WI38 (cell line): ENCODE results near the gene SEC61A2.

ENCODE experiments used
- H3K4me3 ChIP-seq: 2 replicates; pipeline ENCODE4 v1.5.1; 2011; ENCODE audit warnings: low read depth, mild to moderate bottlenecking, control low read depth, low read length
- TF ChIP-seq, protein P1 (sequence below): IDR thresholded peaks from 2 replicates; pipeline ENCODE4 v1.5.1; 2012; ENCODE audit warnings: low read depth, mild to moderate bottlenecking, control low read depth, low read length

Gene SEC61A2

DNA sequence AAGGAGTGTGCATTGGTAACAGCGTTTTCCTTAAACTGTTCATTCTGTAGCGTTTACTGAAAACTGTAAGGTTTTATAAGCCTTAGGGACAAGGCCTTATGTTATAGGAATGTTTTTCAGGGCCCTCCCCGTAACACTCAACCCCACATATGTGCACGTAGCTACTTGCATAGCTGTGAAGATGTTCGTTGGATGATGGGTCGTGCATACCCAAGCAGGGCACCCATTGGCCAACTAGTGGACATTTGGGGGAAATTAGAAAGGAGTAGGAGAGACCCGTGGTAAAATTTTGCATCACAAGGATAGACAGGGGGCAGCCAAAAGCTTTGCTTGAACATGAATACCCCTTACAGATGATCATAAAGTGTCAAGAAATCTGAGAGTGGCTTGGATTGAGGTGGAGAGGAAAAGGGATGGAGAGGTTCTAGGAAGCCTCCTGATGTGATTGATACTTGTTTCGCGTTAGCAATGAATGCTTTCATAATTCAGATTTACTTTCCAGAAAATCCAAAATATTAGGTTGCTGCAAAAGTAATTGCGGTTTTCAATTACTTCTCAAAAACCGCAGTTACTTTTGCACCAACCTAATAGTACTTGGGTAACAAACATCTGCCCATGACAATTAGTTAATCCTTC is 878 bp downstream of the SEC61A2 start:
- TF ChIP-seq, protein P1, sequence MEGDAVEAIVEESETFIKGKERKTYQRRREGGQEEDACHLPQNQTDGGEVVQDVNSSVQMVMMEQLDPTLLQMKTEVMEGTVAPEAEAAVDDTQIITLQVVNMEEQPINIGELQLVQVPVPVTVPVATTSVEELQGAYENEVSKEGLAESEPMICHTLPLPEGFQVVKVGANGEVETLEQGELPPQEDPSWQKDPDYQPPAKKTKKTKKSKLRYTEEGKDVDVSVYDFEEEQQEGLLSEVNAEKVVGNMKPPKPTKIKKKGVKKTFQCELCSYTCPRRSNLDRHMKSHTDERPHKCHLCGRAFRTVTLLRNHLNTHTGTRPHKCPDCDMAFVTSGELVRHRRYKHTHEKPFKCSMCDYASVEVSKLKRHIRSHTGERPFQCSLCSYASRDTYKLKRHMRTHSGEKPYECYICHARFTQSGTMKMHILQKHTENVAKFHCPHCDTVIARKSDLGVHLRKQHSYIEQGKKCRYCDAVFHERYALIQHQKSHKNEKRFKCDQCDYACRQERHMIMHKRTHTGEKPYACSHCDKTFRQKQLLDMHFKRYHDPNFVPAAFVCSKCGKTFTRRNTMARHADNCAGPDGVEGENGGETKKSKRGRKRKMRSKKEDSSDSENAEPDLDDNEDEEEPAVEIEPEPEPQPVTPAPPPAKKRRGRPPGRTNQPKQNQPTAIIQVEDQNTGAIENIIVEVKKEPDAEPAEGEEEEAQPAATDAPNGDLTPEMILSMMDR: peak; percentile 47; the same call in 1 of the 2 replicates
- peak overlapping the region; percentile 88 for H3K4me3 ChIP-seq

DNA sequence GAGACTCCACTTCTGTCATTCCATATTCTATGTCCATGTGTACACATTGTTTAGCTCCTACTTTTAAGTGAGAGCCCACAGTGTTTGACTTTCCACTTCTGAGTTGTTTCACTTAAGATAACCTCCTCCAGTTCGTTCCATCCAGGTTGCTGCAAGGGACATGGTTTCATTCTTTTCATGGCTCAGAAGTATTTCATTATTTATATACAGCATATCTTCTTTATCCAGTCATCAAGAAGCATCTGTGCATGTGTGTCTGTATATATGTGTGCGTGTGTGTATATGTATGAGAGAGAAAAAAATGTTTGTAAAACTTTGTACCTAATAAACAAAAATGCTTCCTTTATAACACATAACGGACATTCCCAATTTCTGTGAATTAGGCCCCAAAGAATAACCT is 6.2 kb downstream of the SEC61A2 start:
- peak overlapping the region; percentile 29; the same call in 1 of the 2 replicates for H3K4me3 ChIP-seq

DNA sequence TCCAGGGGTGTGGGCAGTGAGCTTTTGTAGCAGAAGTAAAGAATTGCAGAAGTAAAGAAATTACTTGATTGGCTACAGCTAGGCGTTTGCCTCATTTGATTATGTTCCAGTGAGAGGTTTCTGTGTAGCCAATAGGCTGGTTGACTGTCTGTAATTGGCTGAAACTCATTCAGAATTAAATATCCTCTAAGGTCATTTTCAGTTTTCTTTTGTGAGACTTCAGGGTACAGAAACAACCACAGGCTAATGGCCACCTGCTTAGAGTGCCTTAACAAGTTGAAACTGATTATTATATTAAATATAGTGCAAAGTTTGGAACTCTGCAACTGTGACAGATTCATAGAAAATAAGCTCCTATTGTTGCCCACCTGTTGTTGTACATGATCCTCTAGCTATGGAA is 10.6 kb downstream of the SEC61A2 start:
- TF ChIP-seq, protein P1: no peak

More for the DNA sequence above, 6.2 kb downstream of the SEC61A2 start:
- TF ChIP-seq, protein P1: no peak

DNA sequence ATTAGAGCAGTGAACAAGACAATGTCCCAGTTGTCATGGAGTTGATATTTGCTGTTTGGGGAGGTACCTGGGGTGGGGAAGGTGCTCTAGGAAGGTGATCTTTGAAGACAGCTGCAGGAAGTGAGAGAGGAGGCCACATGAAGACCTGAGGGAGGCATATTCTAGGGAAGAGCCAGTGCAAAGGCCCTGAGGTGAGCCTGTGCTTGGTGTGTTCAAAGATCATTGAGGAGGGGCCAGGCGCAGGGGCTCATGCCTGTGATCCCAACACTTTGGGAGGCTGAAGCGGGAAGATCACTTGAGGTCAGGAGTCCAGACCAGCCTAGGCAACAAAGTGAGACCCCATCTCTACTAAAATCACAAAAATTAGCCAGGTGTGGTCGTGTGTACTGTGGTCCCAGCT is 15.1 kb downstream of the SEC61A2 start:
- no peak overlapping the region for H3K4me3 ChIP-seq
- TF ChIP-seq, protein P1: no peak

More for the DNA sequence above, 10.6 kb downstream of the SEC61A2 start:
- no peak overlapping the region for H3K4me3 ChIP-seq

DNA sequence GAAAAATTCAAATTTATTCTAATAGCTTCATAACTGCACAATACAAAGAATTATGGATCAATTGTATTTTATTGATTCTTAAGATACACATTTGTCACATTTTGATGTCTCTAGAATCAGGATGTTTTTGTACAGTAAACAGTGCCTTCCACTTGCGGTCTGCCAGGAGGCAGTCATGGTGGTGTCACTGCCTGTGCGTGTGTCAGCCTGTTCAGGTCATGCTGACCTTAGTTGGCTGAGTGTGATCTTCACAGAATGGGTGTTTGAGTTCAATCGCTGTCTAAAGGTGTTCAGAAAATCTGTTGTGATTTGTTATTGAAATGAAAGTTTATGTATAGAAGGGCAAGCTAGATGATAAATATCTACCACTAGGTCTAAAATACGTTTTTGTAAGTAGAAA is 20.7 kb downstream of the SEC61A2 start:
- no peak overlapping the region for H3K4me3 ChIP-seq
- TF ChIP-seq, protein P1: no peak

DNA sequence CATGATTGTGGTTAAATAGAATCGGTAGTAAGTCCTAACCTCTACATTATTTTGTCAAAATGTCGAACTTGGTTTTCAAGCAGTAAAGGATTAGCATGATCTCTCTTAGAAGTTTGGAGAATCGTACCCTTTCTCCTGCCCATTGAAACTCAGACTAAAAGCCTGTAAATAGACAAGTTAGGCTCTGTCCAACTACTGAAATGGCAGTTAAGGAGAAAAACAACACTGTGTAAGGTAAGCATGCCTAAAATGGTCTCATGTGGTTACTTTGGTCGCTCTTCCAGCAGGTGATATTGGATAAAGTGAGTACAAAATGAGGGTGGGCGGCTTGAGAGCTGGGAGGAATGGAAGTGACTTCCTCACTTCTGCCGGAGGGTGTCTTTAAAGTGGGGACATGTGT is 25.0 kb downstream of the SEC61A2 start:
- TF ChIP-seq, protein P1: no peak
- H3K4me3 ChIP-seq: no peak overlapping the region

DNA sequence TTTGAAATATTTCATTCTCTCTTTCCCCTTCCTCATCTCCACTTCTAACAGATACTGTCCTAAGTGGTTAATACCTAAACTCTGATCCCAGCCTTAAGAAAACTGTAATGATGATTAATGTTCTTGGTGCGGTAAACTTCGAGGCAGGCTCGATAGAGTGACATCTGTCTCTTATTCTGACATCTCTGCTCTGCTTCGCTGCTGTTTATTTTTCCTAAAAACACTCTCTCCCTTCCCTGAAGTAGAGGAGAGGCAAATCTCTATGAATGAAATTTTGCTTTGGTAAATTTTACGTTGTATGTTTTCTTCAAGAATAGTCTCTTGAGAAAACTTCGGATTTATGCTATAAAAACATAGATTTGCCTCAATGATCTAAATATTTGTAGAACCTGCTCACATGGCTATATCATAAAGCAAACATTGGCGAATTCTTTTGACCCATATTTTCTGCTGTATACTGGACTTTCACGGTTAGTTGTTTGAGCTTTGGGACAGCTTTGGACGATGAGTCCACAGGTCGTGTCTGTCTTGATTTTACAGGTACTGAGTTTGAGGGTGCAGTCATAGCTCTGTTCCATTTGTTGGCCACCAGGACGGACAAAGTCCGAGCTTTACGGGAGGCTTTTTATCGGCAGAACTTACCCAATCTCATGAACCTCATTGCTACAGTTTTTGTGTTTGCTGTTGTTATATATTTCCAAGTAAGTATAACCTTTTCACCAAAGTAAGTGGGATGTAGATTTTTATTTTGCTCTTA is 27.1 kb downstream of the SEC61A2 start:
- TF ChIP-seq, protein P1: no peak
- H3K4me3 ChIP-seq: no peak overlapping the region
